A673 (cell line): ENCODE measurements around the gene EIF3L. TPM values are rescaled to one million over a fixed set of nuclear protein-coding genes. Genes with fewer than 3 reads are reported as not detected.

Experiments
- BruUV-seq: library from RNA; stranded (reverse); fragments of 400-500 nt; replicated peaks from 2 replicates; lab custom pipeline; 2021; lab: Mats Ljungman, UMichigan
- CTCF ChIA-PET: fragments of 300-600 bp; sonication (Branson Sonifier 250); formaldehyde crosslinking; loops from one replicate; lab custom pipeline; 2022; ENCODE audit warnings: antibody characterized with exemption; lab: Charles Lee
- POLR2A ChIA-PET: fragments of 300-600 bp; sonication (Branson Sonifier 250); formaldehyde crosslinking; loops from one replicate; lab custom pipeline; 2022; ENCODE audit warnings: antibody characterized with exemption; ENCODE audit not compliant: low non-redundant PET; lab: Charles Lee
- DNase-seq: peaks from one replicate; pipeline ENCODE4 v3.0.0-alpha.2; 2015; ENCODE audit warnings: low spot score
- H3K27ac ChIP-seq: fragments of 200-600 bp; sonication (generic); 2 replicates; pipeline ENCODE4 v1.5.1; 2016; ENCODE audit warnings: mixed run types, low read depth, mild to moderate bottlenecking, mixed read lengths, antibody characterized with exemption, low read length; ENCODE audit not compliant: poor library complexity, severe bottlenecking
- H3K27me3 ChIP-seq: fragments of 200-600 bp; sonication (generic); replicated peaks from 2 replicates; pipeline ENCODE4 v1.6.1; 2017; ENCODE audit warnings: mixed run types, low read depth, mild to moderate bottlenecking, mixed read lengths, antibody characterized with exemption, low read length; ENCODE audit not compliant: insufficient read depth, poor library complexity
- H3K36me3 ChIP-seq: fragments of 200-600 bp; sonication (generic); 2 replicates; pipeline ENCODE4 v1.6.1; 2016; ENCODE audit warnings: mixed run types, mild to moderate bottlenecking, mixed read lengths, antibody characterized with exemption, low read length; ENCODE audit not compliant: insufficient read depth, poor library complexity, severe bottlenecking
- H3K4me1 ChIP-seq: fragments of 200-600 bp; sonication (generic); 2 replicates; pipeline ENCODE4 v1.6.1; 2017; ENCODE audit warnings: mixed run types, mild to moderate bottlenecking, mixed read lengths, antibody characterized with exemption, low read length; ENCODE audit not compliant: insufficient read depth, poor library complexity, severe bottlenecking
- H3K4me3 ChIP-seq: fragments of 200-600 bp; sonication (generic); 2 replicates; pipeline ENCODE4 v1.5.1; 2016; ENCODE audit warnings: low read depth, mixed run types, mild to moderate bottlenecking, mixed read lengths, low read length; ENCODE audit not compliant: poor library complexity, severe bottlenecking
- H3K9me3 ChIP-seq: fragments of 200-600 bp; sonication (generic); 2 replicates; pipeline ENCODE4 v1.6.1; 2016; ENCODE audit warnings: mixed run types, low read depth, mild to moderate bottlenecking, mixed read lengths, antibody characterized with exemption, low read length; ENCODE audit not compliant: poor library complexity, severe bottlenecking
- CTCF ChIP-seq: fragments of 300-800, 200-600 bp; sonication (generic); conservative IDR thresholded peaks from 2 replicates; pipeline ENCODE4 v1.5.1; 2017; ENCODE audit warnings: low read depth, mild to moderate bottlenecking, antibody characterized with exemption, low read length, moderate library complexity, mixed read lengths
- EZH2 ChIP-seq: fragments of 200-600 bp; sonication (generic); IDR thresholded peaks from 2 replicates; pipeline ENCODE4 v1.6.1; 2017; ENCODE audit warnings: borderline replicate concordance, low read depth, mild to moderate bottlenecking, mixed read lengths, antibody characterized with exemption, low read length; ENCODE audit not compliant: poor library complexity, severe bottlenecking
- intact Hi-C: fragments of 100-400 bp; cut with micrococcal nuclease; formaldehyde crosslinking; loops from one replicate; pipeline ENCODE4 v1.10.0; 2022; ENCODE audit not compliant: unreplicated experiment
- total RNA-seq: library from RNA; stranded (reverse); gene quantifications from 2 replicates; pipeline ENCODE4 v1.2.3, GENCODE V29; 2021

Gene EIF3L
- total RNA-seq, 1 experiment from 2014 or later = 492 TPM

- Histone ChIP-seq H3K27ac (no peak overlapping the region), H3K36me3 (peaks cover 4% of the 10 kb centered on the region), H3K4me3 (no peak overlapping the region), H3K27me3 (no peaks in the 10 kb centered on the region), H3K4me1 (no peaks in the 10 kb centered on the region), H3K9me3 (no peaks in the 10 kb centered on the region)
- no peak for DNase-seq
- ChIA-PET POLR2A (no interaction called here), CTCF (no interaction called here)
- TF ChIP-seq EZH2 (no peak), CTCF (no peak)
- intact Hi-C loops = no loop called here
- BruUV-seq = no TSS peak
These were observed 74.7 kb downstream of the EIF3L start for GRCh38 chr22:37923927-37924326.

GRCh38 chr22:37924386-37925065 lies 75.3 kb downstream of the EIF3L start:
- Histone ChIP-seq H3K27ac (no peak overlapping the region), H3K27me3 (no peaks in the 10 kb centered on the region), H3K9me3 (no peaks in the 10 kb centered on the region), H3K36me3 (peaks cover 4% of the 10 kb centered on the region), H3K4me3 (no peak overlapping the region), H3K4me1 (no peaks in the 10 kb centered on the region)
- ChIA-PET CTCF (no interaction called here), POLR2A (interaction anchor here (0.5 kb wide), 1 partner anchor 120 kb away, joined by 3 read pairs; a partner anchor contains a TSS)
- DNase-seq = no peak
- TF ChIP-seq CTCF (no peak), EZH2 (no peak)
- no TSS peak for BruUV-seq
- intact Hi-C loops = no loop called here

- H3K4me3 ChIP-seq = no peak overlapping the region
- no peaks in the 10 kb centered on the region for H3K9me3 ChIP-seq
- intact Hi-C loops = no loop called here
- H3K4me1 ChIP-seq = no peaks in the 10 kb centered on the region
- TF ChIP-seq CTCF (no peak), EZH2 (no peak)
- ChIA-PET CTCF (no interaction called here), POLR2A (no interaction called here)
- no TSS peak for BruUV-seq
- DNase-seq = no peak
- peaks cover 4% of the 10 kb centered on the region for H3K36me3 ChIP-seq
- H3K27ac ChIP-seq = no peak overlapping the region
- no peaks in the 10 kb centered on the region for H3K27me3 ChIP-seq
These were observed 76.1 kb downstream of the EIF3L start for GRCh38 chr22:37925330-37925729.
